Astrocyte of the spinal cord (primary cell): ENCODE measurements around the gene DCLK1.

ENCODE experiments used
- DNase-seq: peaks from one replicate; pipeline ENCODE4 v3.0.0; 2011; ENCODE audit warnings: low read depth, low spot score
- H3K4me3 ChIP-seq: 2 replicates; pipeline ENCODE4 v1.5.1; 2011; ENCODE audit warnings: low read depth, mild to moderate bottlenecking, low read length, moderate library complexity
- in situ Hi-C: cut with HindIII; loops from 2 replicates; pipeline ENCODE4 v1.10.0; 2017; ENCODE audit warnings: low sequenced_read_pairs
- TF ChIP-seq, protein P1 (sequence below): IDR thresholded peaks from 2 replicates; pipeline ENCODE4 v1.5.1; 2012; ENCODE audit warnings: low read depth, mild to moderate bottlenecking, low read length, inconsistent platforms

The DCLK1 gene

DNA sequence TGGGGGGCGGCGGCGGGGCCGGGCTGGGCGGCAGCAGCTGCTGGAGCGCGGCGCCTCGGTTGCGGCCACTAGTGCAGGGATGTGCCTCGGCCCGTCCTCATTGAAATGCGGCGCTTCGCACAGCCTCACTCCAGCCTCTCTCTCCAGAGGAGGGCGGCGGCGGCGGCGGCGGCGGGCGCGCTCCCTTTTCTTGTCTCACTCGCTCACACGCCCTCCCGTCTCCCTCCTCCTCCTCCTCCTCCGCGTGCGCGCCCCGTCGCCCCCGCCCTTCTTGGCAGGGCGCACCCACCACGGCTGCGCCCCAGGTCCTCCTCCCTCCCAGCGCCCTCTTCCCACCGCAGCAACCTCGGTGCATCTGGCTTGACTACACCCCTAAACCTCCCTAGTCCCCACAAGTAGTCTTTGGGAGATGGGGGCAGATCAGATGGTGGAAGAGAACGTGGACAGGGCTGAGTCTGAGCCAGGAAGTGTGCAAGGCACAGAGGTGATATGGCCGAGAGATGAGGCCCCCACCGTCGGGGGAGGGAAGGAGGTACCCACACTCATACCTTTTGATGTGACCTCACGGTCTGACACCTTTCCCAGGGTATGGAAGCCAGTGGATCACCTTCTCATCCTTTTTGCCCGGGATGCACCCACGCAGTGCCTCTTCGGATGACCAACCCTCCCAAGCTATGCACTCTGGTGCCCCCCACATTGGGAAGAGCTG is at the start of gene DCLK1:
DCLK1 (minus strand) TSS at position 161 of the 709 bp plus-strand sequence.
- peak; percentile 66 for DNase-seq
- H3K4me3 ChIP-seq = peak within 1 kb of the TSS; percentile 57
- TF ChIP-seq, protein P1, sequence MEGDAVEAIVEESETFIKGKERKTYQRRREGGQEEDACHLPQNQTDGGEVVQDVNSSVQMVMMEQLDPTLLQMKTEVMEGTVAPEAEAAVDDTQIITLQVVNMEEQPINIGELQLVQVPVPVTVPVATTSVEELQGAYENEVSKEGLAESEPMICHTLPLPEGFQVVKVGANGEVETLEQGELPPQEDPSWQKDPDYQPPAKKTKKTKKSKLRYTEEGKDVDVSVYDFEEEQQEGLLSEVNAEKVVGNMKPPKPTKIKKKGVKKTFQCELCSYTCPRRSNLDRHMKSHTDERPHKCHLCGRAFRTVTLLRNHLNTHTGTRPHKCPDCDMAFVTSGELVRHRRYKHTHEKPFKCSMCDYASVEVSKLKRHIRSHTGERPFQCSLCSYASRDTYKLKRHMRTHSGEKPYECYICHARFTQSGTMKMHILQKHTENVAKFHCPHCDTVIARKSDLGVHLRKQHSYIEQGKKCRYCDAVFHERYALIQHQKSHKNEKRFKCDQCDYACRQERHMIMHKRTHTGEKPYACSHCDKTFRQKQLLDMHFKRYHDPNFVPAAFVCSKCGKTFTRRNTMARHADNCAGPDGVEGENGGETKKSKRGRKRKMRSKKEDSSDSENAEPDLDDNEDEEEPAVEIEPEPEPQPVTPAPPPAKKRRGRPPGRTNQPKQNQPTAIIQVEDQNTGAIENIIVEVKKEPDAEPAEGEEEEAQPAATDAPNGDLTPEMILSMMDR = no peak
- in situ Hi-C loops = no loop called here

DNA sequence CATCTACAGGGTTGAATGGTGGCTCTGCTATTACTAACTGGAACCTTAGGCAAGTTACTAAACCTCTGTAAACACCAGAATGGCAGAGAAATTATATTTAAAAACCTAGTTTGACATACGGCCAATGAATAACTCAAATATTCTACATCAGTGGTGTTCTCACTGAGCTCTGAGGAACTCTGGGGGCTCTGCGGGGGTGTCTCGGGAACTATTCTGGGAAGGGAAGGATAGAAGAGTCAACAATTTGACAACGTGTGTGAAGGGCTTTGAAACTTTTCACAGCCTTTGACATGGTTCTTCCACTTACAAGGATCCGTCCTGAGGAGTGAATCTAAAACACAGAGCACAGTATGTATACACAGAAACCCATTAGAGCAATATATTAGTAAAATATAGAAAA is 44.4 kb upstream of the DCLK1 start:
- DNase-seq = no peak
- in situ Hi-C loops = no loop called here
- TF ChIP-seq, protein P1 = no peak
- H3K4me3 ChIP-seq = no peak overlapping the region

DNA sequence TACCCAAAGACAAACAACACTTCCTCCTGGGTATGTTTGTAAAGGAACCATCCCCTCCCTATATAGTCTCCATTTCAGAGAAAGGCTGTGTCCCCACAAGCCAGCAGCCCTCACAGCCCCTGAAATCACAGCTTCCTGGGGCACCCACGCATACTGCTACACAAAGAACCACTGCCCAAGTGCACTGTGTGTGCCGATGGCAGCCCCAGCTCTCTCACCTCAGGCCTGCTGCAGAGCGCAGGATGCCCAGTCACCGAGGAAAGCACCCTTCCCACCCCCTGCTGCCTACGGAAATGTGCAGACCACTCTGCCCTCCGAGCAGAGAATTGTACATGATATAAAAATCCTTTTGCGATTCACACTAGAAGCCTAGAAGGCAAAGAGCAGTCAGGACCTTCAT is 43.7 kb upstream of the DCLK1 start:
- in situ Hi-C loops = no loop called here
- no peak for DNase-seq
- H3K4me3 ChIP-seq = no peak overlapping the region
- TF ChIP-seq, protein P1 = no peak

DNA sequence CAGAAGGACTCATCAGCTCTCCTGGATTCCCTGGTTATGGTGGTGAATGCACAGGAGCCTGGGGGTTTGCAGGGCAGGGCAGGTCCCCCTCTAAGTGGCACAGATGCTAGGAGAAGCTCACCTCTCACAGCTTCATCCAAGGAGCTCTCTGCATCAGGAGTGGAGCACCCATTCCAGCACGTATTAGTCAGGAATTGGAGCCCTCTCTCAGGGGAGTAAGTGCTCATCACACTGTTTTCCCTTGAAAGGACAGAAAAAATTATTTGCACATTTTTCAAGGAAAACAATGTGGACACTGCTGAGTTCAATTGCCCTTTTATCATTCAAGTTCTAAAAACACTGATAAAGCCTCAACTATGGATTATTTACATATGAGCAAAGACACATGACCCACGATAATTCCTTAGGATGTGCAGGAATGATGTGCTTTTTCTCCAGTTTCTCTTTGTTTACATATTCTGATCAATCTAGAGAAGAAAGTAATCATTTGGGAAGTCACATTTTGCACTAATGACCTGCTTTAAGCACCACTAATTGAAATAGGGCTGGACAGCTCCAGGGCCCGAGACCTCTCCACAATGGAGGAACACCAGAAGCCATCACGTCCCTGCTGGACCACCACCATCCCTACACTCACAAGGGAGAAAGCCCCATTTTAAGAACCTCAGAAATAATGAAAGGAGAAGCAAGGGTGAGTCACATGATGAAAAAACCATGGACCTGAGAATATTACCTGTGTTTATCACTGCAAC is 42.6 kb upstream of the DCLK1 start:
- TF ChIP-seq, protein P1 = no peak
- in situ Hi-C loops = no loop called here
- H3K4me3 ChIP-seq = no peak overlapping the region
- no peak for DNase-seq

DNA sequence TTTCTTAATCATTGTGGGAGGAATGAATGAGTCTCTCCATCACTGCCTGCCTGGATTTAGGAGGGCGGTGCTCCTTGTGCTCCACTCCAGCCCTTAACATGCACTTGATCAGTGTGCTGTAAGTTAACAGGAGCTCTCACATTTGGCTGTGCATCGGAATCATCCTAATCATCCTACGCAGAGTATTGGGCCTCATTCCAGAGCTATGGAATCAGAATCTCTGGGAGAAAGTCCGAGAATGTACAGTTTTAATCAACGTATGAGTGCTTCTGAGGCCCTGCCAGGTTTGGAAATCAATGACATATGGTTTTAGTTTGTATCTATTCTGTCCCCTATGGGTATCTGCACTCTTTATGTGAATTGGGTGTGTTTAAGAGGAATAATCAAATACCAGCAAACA is 34.9 kb upstream of the DCLK1 start:
- TF ChIP-seq, protein P1 = no peak
- no peak for DNase-seq
- H3K4me3 ChIP-seq = no peak overlapping the region
- in situ Hi-C loops = no loop called here

DNA sequence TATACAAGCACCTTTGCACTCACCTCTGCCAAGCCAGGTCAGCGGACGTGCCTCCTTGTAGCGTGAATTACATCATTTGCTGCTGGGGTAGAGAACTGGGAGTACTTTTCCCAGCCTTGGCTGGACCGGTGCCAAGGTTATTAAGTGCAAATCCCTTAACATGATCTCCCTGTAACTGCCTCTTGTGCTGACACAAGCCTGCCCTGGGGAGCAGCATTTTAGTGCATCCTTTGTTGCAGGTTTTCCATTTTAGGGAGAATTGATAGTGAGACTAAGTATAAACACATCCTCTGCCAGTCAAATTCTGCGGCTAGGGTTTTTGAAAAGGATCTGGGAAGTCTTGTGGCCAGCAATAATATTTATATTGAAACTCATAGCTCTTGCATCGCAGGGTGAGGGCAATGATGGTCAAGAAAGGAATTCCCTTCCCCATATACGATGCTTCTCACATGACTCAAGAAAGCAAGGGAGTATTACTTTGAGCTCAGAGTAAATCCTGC is 32.7 kb upstream of the DCLK1 start:
- H3K4me3 ChIP-seq = no peak overlapping the region
- TF ChIP-seq, protein P1 = no peak
- in situ Hi-C loops = no loop called here
- DNase-seq = peak; percentile 99
